Stimulated activated CD4-positive, alpha-beta T cell treated with anti-CD3 and anti-CD28 coated beads, TNF-alpha, amount 100 ng/mL, for 48 hours (primary cell): ENCODE data around the gene NOVA2.

Experiments
- DNase-seq, 3 donors: peaks; one replicate each; pipeline ENCODE4 v3.0.0-alpha.2; 2020; ENCODE audit warnings: low read depth in 3 of 3

NOVA2 gene

DNA sequence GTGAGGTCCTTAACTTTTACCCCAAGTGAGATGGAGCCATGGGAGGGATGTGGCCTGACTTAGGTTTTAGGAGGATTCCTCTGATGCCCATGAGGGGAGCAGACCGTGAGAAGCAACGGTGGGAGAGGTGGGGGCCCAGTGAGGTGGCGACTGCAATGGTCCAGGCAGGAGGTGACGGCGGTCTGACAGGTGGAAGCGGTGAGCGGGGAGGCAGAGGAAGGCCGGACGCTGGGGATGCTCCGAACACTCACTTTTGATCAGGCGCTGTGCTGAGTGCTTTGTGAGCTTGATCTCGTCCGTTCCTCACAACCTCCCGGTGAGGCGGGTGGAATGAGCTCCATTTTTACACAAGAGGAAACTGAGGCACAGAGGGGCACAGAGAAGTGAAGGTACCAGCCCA, 11.6 kb downstream of the NOVA2 start:
- DNase-seq, result no peak

DNA sequence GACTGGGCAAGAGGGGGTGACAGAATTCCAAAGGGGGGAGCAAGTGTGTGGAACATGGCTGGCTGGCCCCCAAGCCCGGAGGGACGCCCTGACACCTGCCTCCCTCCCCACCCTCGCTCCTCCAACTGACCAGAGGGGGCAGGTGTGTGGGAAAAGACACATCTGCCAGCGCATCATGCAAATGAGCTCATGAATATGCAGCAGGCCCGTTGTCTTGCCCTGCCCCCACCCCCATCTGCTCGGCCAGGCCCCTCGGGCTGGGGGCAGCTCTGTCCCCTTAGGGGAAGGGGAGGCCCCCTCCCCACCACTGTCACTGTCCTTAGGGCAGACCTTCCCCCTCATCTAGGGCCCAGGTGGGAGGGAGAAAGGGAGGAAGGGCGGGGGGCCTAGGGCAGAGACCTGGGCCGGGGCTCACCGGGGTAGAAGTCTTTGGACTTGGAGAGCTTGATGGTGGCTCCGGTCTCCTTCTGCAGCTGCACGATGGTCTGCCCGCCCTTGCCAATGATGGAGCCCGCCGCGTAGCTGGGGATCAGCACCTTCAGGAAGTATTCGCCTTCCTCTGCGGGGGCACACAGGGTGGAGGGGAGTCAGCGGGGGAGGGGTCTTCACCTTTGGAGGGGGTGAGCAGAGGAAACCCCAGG, 12.9 kb downstream of the NOVA2 start:
- DNase-seq, result no peak

DNA sequence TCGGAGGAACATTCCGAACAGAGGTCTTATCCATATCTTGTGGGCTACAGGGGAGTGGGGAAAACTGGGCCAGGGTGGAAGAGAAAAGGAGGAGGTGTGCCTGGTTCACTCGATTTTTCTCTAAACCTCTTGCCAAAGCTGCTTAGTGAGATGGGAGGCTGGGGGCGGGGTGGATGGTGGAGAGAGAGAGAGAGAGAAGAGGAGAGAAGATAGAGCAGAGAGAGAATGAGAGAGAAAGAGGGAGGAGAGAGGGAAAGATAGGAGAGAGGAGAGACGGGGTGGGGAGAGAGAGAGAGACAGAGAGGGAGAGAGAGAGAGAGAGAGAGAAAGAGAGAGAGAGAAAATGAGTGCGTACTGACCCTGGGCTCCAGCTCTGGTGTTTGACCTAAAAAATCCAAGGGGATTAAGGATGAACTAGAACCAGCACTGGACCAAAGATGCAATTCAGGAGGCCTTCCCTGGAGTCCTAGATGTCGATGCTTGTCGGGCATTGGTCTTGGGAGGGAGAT, 14.1 kb downstream of the NOVA2 start:
- DNase-seq, result no peak

DNA sequence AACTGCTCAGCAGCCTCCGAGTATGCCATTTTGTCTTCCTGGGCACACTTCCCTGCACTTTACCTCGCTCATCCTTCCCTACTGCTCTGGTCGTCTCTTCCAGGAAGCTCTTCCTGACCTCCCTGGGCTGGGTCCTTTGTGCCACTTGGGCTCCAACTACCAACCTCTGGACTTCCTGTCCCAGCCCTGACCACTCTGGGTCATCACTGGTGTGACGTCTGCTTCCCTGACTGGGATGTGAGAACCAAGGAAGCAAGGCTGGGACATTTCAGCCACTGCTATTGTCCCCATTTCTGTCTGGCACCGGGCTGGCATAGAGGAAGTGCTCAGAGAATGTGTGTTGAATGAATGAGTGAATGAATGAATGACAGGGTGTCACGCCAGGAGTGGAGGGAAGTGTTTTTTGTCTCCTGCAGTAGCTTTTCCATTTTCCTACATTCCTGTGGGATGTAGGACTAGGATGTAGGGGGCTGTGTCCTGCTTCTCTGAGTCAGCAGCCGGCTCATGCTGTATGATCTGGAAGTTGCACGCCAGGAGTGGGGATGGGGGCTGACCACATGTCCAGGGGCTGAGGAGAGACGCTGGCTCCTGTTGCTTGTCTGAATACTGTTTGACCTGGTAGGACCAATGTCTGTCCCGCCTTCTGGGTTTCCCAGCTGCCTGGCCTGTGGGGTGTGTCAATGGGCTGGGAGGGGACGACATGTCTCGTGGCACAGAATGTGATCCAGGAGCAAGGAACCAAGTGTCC, 14.7 kb downstream of the NOVA2 start:
- DNase-seq, result no peak

DNA sequence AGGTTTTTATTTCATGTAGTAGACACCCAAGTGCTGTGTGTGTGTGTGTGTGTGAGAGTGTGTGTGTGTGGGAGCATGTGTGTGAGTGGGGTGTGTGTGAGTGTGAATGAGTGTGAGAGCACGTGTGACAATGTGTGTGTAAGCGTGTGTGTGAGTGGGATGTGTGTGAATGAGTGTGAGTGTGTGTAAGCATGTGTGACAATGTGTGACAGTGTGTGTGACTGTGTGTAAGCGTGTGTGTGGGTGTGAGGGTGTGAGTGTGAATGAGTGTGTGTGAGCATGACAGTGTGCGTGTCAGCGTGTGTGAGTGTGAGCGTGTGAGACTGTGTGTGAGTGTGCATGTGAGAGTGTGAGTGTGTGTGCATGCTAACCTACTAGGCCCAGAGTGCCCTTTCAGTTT, 15.3 kb downstream of the NOVA2 start:
- no peak for DNase-seq

DNA sequence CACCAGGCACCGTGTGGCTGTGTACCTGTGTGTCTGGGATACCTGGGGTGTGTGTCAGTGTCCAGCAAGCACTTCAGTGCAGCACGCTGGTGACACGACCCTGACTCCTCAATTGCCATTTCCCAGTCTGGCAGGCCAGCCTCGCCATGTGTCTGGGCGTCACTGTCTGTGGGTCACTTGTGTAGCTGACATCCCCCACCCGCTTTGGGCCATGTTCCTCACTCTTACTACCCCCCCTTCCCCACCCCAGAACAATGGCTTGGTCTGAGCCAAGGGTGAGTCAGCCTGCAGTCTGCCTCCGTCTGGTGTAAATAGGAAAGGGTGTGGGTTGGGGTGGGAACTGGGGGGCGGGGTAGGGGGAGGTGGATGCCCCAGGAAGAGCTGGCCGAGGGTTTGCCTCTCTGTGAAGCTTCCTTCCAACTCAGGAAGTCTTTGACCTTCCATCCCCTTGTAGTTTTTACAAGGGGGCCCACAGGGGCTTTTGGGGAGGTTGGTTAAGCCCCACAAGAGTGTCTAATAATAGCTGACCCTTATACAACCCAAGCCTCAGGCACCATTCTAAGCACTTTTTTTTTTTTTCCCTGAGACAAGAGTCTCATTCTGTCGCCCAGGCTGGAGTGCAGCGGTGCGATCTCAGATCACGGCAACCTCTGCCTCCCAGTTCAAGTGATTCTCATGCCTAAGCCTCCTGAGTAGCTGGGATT, 17.6 kb downstream of the NOVA2 start:
- DNase-seq, result no peak

DNA sequence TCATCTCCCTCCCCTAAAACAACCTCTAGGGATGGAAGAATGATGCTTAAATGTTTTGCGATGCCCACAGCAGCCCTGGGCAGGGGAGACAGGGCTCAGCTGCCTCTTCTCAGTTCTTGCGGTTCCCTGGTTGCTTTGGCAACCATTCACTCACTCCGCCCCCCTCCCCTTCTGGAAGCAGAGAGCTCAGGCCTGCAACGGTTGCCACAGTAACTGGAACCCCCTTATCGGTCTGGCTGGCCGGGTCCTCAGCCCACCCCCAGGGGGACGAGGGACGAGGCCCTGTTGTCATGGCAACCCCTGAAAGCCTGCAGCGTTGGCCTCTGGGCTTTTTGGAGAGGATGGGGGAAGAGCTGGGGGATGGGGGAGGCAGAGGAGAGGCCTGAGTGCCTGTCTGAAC, 19.5 kb downstream of the NOVA2 start:
- no peak for DNase-seq

DNA sequence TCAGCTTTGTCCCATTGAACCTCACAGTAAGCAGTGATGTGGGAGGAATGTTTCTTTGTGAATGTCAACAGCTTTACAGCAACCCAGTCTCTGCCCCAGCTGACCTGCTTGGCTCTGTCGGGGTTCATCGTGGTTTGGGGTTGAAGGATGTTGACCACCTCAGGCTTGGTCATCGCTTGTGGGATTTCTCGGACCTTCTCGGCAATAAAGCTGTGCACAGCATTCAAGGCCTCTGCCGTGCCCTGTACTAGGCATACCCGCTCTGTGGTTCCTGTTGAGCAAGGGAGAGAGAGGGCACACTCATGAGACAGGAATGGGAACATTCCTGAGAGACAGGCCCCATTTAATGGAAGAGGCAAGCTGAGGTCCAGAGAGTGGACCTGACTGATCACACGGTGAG, 20.0 kb downstream of the NOVA2 start:
- DNase-seq, result no peak

DNA sequence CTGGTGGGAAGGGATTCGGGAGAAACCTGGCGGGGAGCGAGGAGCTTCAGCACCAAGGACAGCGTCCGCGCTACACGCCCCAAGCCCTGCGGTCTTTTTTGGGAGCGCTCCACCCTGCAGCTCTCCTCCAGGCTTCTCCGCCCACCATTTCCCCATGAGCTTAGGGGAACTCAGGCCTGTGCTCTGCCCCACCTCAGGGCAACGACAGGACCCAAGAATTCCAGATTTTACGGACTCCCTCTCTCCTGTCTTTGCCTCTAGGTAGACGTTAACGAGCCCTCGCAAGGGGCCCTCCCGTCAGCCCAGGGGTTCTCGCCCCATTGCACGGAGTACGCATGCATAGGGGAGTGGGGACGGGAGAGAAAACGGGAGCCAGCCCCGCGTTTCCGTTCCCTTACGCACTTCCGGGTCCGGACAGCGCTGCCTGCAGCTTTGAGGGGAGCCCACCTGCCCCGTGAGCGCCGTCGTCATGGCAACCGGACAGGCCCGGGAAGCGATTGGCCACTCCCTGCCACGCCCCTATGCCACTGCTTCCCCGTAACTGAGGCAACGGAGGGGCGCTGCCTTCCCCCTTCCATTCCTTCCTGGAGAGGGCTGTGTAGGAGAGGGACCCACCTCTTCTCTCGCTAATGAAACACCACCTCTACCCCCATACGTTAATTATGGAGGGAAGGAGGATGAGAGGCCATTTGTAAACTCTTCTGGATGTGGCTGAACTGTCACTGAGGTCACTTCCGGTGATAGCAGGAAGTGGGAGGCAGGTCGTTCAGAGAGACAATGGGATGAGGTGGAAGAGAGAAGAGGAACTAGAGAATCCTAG, 20.8 kb downstream of the NOVA2 start:
- DNase-seq, result peak in 2 of 3 donors; percentile 11 to 20

DNA sequence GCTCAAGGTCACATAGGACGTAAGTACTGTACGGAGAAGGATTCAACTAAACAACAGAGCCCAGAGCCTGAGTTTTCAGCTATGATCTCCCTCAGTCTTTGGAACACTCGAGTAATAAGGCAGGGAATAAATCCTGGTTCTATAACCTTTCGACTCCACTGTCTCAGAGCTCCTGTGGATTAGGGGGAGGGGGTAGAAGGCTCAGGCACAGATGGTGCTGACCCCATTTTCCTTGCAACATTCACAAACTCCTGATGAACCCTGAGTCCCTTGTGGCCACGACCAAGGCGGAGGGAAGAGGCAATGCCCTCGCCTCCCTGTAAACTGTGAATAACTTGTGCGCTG, 21.4 kb downstream of the NOVA2 start:
- no peak for DNase-seq

DNA sequence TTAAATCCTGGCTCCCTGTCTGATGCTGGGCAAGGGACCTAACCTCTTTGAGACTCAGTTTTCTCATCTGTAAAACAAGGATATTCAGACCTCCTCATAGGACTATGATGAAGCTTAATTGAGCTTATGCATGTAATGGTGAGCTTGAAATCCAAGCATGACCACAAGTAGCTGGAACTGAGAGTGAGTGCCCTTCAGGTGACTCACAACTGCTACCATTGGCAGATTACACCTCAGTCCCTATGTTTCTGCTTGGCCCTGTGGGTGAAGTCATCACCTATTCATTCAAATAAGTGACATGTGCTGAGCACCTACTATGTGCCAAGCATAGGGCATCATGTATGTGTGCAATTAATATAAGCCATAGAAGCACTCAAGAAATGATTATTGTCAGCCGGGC, 25.7 kb downstream of the NOVA2 start:
- no peak for DNase-seq

DNA sequence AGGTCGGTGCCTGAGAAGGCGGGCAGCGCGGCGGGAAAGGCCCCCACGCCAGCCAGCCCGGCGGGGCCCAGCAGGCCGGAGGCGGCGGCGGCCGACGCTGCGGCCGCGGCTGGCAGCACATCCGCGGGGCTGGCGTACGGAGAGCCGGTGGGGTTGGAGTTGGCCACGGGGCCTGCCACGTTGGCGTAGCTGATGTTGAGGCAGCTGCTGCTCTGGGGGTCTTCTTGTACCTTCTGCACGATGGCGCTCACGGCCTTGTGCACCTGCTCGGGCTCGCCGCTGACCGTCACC, 33.2 kb downstream of the NOVA2 start:
- no peak for DNase-seq

DNA sequence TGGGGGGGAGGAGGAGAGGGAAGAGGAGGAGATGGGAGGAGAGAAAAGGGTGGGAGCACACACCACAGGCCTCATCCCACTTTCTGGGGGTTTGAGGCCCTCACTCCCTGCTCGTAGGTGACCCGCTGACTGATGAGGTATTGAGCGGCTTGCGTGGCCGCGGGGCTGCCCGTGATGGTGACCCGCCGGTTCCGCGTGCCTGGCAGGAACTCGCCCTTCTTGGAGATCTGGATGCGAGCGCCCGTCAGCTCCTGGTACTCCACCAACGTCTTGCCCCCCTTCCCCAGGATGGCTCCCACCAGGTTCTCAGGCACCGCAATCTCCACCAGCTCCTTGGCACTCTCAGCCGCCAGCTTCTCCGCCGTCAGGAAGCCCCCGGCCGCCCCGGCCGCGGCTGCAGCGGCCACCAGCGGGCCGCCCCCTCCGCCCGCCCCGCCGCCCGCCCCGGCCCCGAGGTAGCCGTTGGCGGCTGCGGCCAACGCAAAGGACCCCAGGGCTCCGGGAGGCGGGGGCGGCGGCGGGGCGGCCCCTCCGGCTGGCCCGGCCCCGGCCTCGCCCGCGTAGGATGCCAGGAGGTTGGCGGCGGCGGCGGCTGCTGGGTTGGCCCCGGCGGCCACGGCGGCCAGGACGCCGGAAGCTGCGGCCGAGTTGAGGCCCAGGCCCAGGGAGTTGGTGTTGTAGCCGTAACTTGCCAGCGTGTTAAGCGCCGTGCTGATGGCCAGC, 33.7 kb downstream of the NOVA2 start:
- no peak for DNase-seq

DNA sequence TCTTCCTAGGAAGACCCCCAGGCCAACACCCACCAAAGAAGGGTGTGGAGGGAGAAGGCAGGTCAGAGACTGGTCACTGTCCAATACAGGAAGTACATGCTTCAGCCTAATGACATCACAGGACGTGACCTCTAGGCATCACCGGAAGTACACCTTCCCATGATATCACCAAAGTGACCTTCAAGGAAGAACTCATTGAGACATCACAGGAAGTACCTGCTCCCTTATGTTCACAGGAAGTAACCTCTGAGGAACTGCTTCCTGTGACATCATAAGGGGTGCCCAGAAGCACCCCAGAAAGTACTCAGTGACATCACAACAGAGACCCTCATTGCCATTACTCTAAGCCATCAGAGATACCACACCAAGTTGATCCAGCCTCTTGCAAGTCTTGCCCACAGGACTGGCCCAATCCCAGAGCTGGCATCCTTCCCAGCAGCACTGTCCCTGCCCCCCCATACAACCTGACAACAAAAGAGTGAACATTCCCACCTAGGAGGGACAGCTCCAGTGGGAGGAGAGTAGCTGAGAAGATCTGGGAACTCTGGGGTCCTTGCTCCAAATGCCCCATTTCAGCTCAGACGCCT, 34.8 kb downstream of the NOVA2 start:
- DNase-seq, result no peak

DNA sequence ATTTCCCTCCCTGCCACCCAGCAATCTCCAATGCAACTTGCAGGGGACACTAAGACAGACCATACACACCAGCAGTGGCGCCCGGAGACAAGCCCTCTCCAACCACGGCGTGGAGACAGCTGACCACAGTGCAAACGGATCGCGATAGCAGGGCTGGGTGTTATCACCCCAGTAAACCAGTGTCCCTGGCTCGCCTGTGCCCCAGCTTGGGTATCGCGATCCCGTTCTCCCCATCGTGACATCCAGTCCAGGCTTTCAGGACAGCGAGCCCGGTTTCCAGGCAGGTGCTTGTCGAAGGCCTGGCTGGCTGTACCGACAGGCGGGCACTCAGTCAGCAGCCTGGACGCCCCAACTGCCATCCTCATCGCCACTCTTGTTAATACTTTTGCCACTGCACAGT, 38.4 kb downstream of the NOVA2 start:
- DNase-seq, result no peak

DNA sequence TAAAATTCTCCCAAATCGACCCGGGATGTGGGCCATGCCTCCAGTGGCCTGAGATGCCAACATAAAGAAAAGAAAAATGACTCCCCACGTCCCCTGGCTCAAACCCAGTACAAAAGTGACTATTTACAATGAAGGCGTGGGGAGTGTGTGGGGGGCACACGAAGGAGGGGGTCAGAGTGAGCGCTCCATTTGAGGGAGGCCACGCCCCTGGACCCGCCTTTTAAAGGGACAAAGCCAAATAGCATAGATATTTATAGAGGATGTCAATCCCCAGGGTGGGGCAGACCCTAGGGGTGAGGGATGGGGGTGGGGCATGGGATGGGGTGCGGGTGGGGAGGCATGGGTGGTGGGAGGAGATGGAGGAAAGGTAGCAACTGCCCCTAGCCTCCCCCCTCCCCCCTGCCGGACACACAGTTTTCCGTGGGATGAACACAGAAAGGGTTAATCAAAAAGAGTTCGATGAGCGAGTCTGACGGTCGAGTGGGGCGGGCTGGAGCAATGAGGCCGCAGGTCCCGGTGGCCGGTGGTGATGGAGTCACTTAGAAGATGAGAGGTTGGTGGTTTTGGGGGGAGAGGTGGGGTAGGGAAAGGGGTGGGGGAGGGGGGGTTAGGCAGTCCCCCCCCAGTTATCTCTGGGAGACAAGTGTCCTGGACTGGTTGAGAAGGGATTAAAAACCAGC, 39.0 kb downstream of the NOVA2 start:
- DNase-seq, result no peak

DNA sequence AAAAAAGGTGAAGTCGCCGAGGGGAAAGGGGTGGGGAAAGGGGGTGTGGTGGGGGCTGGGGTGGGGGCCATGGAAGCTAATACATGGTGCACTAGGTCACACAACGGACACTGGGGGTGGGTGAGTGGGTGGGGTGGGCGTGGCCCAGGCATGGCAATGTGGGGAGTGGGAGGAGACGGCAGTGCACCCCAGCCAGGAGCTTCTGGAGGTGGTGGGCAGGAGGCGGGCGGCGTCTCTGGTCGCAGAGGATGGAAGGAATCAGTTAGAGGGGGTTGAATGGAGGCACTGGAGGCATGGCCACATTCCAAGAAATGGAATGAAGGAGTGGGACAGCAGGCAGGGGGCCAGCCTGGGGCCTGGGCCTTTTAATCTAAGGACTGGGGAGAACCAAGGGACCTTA, 39.9 kb downstream of the NOVA2 start:
- DNase-seq, result no peak

DNA sequence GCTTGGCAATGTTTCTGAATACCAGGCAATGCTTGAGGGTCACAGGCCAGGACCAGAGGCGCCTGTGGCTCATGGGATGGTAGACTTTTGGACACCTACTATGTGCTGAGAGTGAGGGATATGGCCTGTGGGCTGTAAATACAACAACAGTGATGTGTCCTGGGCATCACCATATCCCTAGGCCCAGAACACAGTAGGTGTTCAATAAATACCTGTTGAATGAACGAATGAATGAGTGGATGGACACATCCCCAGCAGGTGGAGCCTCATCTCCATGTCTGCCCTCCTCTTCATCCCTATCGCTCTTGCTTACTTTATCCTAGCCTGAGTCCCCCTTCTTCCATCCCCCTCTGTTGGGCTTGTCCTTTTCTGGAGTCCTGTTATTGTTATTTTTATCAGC, 42.6 kb downstream of the NOVA2 start:
- no peak for DNase-seq

DNA sequence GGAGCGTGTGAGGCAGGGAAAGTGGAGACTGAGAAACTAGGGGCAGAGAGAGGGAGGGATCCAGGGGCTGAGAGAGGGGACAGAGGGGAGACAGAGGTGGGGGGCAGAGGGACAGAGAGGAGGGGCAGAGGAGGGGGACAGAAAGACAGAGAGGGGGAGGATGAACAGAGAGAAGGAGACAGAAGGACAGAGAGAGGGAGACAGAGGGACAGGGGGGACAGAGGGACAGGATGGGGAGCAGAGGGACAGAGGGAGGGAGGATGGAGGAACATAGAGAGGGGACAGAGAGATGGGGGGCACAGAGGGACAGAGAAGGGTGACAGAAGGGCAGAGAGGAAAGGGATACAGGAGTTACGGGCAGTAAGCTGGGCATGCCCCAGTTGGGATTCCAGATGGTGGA, 44.4 kb downstream of the NOVA2 start:
- DNase-seq, result no peak

DNA sequence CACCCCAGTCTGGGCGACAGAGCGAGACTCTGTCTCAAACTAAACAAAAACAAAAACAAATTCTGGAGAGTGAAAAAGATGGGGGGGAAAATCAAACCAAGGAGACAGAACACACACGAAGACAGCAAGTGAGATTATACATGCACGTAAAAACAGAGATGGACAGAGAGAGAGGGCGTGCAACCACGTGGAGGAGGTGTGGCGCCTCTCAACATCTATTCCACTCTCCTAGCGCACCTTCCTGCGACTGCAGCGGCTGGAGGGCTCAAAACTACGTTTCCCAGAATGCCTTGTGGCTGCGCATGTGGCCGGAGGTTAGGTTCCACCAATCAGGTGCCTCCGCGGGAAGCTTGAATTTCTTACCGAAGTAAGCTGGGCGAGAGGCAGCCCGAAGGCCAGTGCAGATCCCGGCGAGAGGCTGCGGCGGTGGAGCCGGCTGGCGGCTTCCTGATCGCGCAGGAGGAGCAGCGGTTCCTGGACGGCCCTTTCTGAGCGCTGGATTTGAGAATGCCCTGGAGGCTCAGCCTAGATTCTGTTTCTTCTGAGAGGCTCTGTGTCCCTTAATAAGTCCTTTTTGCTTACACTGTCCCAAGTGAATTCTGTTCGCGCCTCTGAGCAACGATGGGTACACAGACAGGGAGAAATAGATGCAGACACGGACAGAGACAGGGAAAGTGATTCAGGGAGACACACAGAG, 46.0 kb downstream of the NOVA2 start:
- DNase-seq, result peak; percentile 76 to 85 (median 82)
